ENCODE measurements around the gene ABCF2. TPM values are rescaled to one million over a fixed set of nuclear protein-coding genes. Genes with fewer than 3 reads are reported as not detected.

Gene ABCF2
- total RNA-seq, 3 donors from 2014 or later, result 35.6 to 58.7 (median 42.2) TPM

DNA sequence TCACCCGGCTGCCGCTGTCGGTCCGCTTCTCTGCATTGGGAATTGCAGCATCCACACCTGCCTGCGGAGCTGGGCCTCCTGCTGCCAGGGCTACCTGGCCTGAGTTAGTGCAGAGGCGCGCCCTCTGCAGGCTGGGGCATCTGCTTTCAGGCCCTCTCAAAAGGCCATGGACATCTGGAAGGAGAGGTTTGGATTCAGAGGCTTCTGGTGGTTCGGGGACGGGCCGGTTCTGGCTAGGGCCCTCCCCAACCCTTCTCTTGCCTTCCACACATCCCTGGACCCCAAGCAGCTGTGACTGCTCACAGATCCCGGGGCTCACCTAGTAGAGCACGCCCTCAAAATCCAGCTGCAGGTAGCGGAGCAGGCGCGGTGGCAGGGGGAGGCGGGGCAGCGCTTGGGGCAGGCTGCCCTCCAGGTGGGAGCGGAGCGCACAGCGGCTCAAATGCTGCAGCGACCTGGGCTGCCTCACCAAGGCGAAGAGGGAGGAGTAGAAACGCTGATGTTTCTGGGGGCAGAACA, 51.2 kb downstream of the ABCF2 start:
- Histone ChIP-seq H3K27ac (no peak overlapping the region), H3K36me3 (no peaks in the 10 kb centered on the region), H3K9me3 (peaks cover 0 to 4% of the 10 kb centered on the region in 2 donors), H3K27me3 (peaks cover 0 to 38% of the 10 kb centered on the region in 2 donors), H3K4me1 (no peaks in the 10 kb centered on the region), H3K4me3 (no peak overlapping the region)
- TF ChIP-seq POLR2A (IDR thresholded peaks at IDR 0.05) (no peak), POLR2AphosphoS5 (IDR thresholded peaks at IDR 0.05) (no peak)
- TF ChIP-seq, protein P1, sequence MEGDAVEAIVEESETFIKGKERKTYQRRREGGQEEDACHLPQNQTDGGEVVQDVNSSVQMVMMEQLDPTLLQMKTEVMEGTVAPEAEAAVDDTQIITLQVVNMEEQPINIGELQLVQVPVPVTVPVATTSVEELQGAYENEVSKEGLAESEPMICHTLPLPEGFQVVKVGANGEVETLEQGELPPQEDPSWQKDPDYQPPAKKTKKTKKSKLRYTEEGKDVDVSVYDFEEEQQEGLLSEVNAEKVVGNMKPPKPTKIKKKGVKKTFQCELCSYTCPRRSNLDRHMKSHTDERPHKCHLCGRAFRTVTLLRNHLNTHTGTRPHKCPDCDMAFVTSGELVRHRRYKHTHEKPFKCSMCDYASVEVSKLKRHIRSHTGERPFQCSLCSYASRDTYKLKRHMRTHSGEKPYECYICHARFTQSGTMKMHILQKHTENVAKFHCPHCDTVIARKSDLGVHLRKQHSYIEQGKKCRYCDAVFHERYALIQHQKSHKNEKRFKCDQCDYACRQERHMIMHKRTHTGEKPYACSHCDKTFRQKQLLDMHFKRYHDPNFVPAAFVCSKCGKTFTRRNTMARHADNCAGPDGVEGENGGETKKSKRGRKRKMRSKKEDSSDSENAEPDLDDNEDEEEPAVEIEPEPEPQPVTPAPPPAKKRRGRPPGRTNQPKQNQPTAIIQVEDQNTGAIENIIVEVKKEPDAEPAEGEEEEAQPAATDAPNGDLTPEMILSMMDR (IDR thresholded peaks at IDR 0.05), result no peak
- intact Hi-C loops (cut with DNase I; ENCODE audit: low total_unique reads), result loop anchor here (10.0 kb wide), 1 partner anchor 381 kb away; no protein-coding TSS in a partner anchor
- no peak for DNase-seq (ENCODE audit: low spot score in 2 of 2)

DNA sequence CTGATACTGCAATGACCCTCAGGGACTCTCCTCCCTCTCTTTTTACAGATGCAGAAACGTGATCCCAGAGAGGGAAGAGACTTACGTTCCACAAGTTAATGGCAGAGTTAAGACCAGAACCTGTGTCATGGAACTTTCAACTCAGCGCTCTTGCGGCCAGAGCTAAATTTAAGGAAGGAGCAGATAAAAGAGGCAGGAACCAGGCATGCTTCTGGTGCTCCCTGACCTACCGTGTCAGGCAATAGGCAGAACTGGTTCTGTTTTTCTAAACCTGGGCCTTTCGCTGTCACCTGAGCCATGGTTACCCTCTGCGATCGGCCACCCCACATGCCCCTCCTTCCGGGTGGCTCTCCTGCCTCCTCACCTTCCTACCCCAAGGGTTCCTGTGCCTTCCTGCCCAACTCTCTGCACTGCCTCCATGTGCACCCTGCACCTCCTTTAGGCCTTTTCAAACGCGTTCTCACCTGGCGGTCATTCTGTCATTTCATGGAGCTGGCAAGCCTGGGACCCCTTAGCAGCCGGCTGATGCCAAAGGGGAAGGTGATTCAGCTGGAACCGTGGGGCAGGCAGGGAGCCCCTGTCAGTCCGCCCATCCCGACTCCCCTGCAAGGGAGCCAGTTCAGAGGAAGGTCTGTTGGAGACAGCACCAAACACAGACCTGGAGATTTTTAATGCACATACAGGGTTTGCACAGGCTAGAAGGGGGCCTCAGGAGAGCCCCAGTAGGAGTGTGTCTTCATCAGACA, 51.8 kb downstream of the ABCF2 start:
- H3K27me3 ChIP-seq, result peaks cover 1 to 37% of the 10 kb centered on the region in 2 donors
- intact Hi-C loops (cut with DNase I; ENCODE audit: low total_unique reads), result loop anchor here (10.0 kb wide), 1 partner anchor 380 kb away; no protein-coding TSS in a partner anchor
- TF ChIP-seq POLR2A (IDR thresholded peaks at IDR 0.05), result no peak
- TF ChIP-seq, protein P1 (IDR thresholded peaks at IDR 0.05), result no peak
- TF ChIP-seq POLR2AphosphoS5 (IDR thresholded peaks at IDR 0.05), result no peak
- no peak overlapping the region for H3K27ac ChIP-seq
- H3K4me1 ChIP-seq, result no peaks in the 10 kb centered on the region
- no peaks in the 10 kb centered on the region for H3K36me3 ChIP-seq
- H3K4me3 ChIP-seq, result no peak overlapping the region
- no peak for DNase-seq (ENCODE audit: low spot score in 2 of 2)
- H3K9me3 ChIP-seq, result peaks cover 0 to 4% of the 10 kb centered on the region in 2 donors

DNA sequence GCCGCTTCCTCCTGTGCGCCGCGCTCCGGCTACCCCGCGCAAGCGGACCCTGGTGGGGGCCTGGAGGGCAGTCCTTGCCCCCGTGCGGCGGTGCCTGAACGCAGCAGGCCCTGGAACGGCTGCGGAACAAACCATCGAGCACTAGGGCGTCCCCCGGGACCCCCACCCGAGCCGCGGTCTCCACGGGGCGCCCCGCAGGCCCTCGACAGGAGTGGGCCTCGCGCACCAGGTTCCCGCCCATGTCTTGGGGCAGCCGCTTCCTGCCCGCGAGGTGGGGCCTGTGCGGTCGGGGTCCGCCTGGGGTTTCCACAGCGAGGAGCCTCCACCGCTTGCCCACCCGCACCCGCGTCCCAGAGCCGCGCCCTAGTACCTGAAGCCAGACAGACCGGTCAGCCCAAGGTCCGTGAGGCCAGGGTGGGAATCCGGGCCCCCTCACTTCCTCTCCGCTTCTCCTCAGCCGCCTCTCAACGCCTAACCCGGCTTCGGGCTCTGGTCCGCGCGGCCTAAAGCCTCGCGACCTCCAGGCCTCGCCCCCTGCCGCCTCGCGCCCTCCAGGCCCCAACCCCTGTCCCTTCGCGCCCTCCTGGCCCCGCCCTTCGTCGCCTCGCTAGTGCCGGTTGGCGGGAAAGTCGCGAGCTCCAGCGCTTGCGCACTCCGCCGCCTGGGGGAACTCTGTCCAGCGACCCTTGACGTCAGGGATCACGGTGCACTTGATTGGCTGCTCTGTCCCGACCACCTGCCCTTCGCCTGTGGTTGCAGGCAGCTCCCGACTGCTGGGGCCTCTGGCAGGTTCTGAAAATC, 52.6 kb downstream of the ABCF2 start:
- H3K4me3 ChIP-seq, result no peak overlapping the region
- no peak for DNase-seq (ENCODE audit: low spot score in 2 of 2)
- H3K27ac ChIP-seq, result no peak overlapping the region
- H3K9me3 ChIP-seq, result peaks cover 0 to 4% of the 10 kb centered on the region in 2 donors
- intact Hi-C loops (cut with DNase I; ENCODE audit: low total_unique reads), result loop anchor here (10.0 kb wide), 1 partner anchor 380 kb away; no protein-coding TSS in a partner anchor
- H3K27me3 ChIP-seq, result peaks cover 2 to 37% of the 10 kb centered on the region in 2 donors
- H3K36me3 ChIP-seq, result no peaks in the 10 kb centered on the region
- no peak for TF ChIP-seq POLR2A (IDR thresholded peaks at IDR 0.05)
- H3K4me1 ChIP-seq, result no peaks in the 10 kb centered on the region

DNA sequence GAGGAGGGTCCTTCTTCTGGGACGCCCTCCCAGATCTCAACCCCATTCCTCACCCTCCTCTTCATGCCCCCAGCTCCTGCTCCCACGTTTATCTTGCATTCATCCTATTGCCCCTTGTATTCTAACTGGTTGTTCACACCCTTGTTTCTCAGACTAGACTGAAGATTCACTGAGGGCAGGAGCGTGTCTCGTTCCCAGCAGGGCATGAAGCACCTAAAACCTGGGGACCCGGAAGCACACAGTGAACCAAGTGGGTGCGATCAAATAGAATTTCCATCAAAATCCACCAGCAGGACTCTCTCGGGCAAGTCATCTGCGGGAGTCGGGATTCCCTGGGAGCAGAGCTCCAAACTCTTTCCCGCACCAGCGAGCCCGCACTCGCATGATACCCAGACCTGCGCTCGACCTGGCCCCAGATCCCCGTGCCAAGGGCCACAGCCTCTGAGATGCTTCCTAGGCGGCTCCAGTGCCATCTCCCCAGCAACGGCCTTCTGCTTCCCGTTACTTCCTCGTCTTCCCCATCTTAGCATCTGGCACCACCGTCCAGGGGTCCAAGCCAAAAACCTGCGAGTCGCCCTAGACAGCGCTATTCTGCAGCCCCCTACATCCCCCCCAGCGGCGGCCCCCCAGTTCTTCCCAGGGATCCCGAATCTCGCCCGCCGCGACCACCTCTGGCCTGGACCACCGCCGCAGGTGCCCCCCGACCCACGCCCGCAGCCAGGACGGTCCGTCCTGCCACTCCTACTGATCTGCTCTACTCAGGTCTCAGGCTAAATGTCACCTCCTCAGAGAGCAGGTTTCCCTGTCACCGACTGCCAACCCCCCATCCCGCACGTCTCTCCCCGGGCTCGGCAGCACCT, 53.4 kb downstream of the ABCF2 start:
- Histone ChIP-seq H3K27ac (no peak overlapping the region), H3K4me3 (no peak overlapping the region), H3K9me3 (peaks cover 0 to 4% of the 10 kb centered on the region in 2 donors), H3K4me1 (no peaks in the 10 kb centered on the region), H3K36me3 (no peaks in the 10 kb centered on the region), H3K27me3 (peaks cover 2 to 42% of the 10 kb centered on the region in 2 donors)
- no peak for DNase-seq (ENCODE audit: low spot score in 2 of 2)
- TF ChIP-seq POLR2A (IDR thresholded peaks at IDR 0.05) (no peak), POLR2AphosphoS5 (IDR thresholded peaks at IDR 0.05) (no peak)
- TF ChIP-seq, protein P1 (IDR thresholded peaks at IDR 0.05), result no peak
- intact Hi-C loops (cut with DNase I; ENCODE audit: low total_unique reads), result loop anchor here (10.0 kb wide), 1 partner anchor 379 kb away; no protein-coding TSS in a partner anchor
